Pancreas (tissue), 10 donors: ENCODE data around the gene STARD3. TPM values are rescaled to one million over a fixed set of nuclear protein-coding genes. Genes with fewer than 3 reads are reported as not detected.

Experiments used
- ATAC-seq, 4 donors: fragments of 200-7000 bp; cut with Tn5 transposase; one replicate each; pipeline versions ENCODE4 v1.8.0 to v1.9.1; 2020; ENCODE audit warnings: mild to moderate bottlenecking in 4 of 4, moderate library complexity in 4 of 4
- DNase-seq, 6 donors: peaks; one replicate each; pipeline ENCODE4 v3.0.0-alpha.2; 2020
- FAIRE-seq: peaks from 2 replicates; lab custom pipeline; 2012; peaks lifted over from hg19 to GRCh38; lab: Jason Lieb, UNC
- H3K27ac ChIP-seq, 4 donors: fragments of 200-600 bp; sonication (generic); 1 replicate in 3 of 4; 2 replicates in 1 of 4; pipeline versions ENCODE4 v1.5.0 to v1.8.0; 2020
- H3K27me3 ChIP-seq, 4 donors: fragments of 200-600 bp; one replicate each; pipeline ENCODE4 v1.8.0; 2021
- H3K36me3 ChIP-seq, 3 donors: fragments of 200-600 bp; sonication (generic) in 1 of 3; one replicate each; pipeline versions ENCODE4 v1.5.0 to v1.8.0; 2020 to 2021
- H3K4me1 ChIP-seq, 3 donors: fragments of 200-600 bp; one replicate each; pipeline ENCODE4 v1.8.0; 2021
- H3K4me3 ChIP-seq, 4 donors: fragments of 200-600 bp; sonication (generic) in 2 of 4; one replicate each; pipeline versions ENCODE4 v1.5.0 to v1.8.0; 2020 to 2021
- H3K9me3 ChIP-seq, 4 donors: fragments of 200-600 bp; one replicate each; pipeline ENCODE4 v1.8.0; 2021
- WGBS, 2 donors: extraction: QIAGEN DNeasy Blood & Tissue Kit; methylation state at CpG; one replicate each; pipeline ENCODE4 v1.1.7; 2013; 5-methylcytosine and 5-hydroxymethylcytosine counted together
- intact Hi-C, 3 donors: fragments of 100-400 bp; cut with DNase I; formaldehyde crosslinking; loops; one replicate each; pipeline versions ENCODE4 v1.11.1 to v1.14.2; 2022
- polyA plus RNA-seq, 2 donors: library from polyadenylated mRNA; stranded (reverse); fragments of 200-250 nt; gene quantifications; one replicate each; pipeline ENCODE4 v1.2.3, GENCODE V29; 2013
- total RNA-seq, 6 donors: library from RNA; stranded (reverse); fragmentation: NEBNext Ultra II Directional in 4 of 6; extraction: Animal tissue kit (Norgen Biotek cat#: 25700) in 4 of 6; gene quantifications; one replicate each; pipeline versions ENCODE4 v1.2.1 to v1.2.4, GENCODE V29; 2021 to 2023
- TF ChIP-seq, protein P1 (sequence below), 4 donors: fragments of 200-600 bp; sonication (generic) in 3 of 4; IDR thresholded peaks; one replicate each; pipeline versions ENCODE4 v1.5.0 to v1.8.0; 2021; ENCODE audit warnings: antibody characterized with exemption in 4 of 4
- donor health status: healthy with polysubstance abuse.
- donor health status: DM: no; HTN: no; CAD: no; lungs with moderate emphysema.
- donor health status: DM: no; HTN: no; CAD: no.
- donor health status: control.
- donor health status: control.
- donor health status: Bipolar disorder and iron deficiency.
- donor health status: DM: yes; HTN: yes; CAD: no.
- donor health status: DM: no; HTN: no; CAD: no.
- donor health status: DM: no; HTN: no; CAD: no.
- donor health status: DM: yes; HTN: yes; CAD: no.

The STARD3 gene
- total and polyA plus RNA-seq, 8 donors: 24.4 to 73.8 (median 29.9) TPM

DNA sequence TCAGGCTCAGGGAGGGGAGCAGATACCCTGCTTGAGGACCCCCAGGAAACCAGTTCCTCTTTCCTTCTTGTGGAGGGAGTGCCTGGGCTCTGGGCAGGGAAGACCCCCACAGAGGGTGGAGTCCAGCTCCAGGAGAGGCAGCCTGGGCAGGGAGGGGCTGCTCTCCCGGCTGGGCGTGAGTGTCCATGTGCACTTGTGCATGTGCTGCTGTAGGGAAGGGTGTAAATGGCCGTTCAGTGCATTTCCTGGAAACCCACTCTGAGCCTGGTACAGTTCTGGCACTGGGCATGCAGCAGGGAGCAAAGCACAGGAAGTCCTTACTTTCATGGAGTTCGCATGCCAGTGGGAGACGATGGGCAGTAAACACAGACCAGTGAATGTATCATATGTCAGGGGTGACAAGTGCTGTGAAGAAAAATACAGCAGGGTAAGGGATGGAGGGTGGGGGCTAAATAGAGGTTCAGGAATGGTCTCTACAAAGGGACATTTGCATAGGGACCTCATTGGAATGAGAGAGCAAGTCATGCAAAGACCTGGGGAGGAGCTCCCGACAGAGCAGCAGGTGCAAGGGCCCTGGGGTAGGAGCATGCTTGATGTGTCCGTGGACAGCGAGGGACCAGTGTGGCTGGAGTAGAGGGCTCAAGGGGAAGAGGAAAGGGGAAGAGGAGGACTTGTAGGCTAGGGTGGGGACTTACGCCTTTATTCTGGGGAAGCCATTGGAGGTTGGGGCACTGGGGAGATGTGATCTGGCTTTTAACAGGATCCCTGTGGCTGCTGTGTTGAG lies 5.5 kb downstream of the STARD3 start:
- no peak for ATAC-seq
- Histone ChIP-seq H3K4me3 (no peak overlapping the region), H3K4me1 (peaks cover 0 to 24% (median 10%) of the 10 kb centered on the region in 3 donors), H3K27me3 (no peaks in the 10 kb centered on the region), H3K36me3 (no peaks in the 10 kb centered on the region), H3K9me3 (no peaks in the 10 kb centered on the region), H3K27ac (no peak overlapping the region)
- intact Hi-C loops: no loop called here
- DNase-seq: no peak
- TF ChIP-seq, protein P1, sequence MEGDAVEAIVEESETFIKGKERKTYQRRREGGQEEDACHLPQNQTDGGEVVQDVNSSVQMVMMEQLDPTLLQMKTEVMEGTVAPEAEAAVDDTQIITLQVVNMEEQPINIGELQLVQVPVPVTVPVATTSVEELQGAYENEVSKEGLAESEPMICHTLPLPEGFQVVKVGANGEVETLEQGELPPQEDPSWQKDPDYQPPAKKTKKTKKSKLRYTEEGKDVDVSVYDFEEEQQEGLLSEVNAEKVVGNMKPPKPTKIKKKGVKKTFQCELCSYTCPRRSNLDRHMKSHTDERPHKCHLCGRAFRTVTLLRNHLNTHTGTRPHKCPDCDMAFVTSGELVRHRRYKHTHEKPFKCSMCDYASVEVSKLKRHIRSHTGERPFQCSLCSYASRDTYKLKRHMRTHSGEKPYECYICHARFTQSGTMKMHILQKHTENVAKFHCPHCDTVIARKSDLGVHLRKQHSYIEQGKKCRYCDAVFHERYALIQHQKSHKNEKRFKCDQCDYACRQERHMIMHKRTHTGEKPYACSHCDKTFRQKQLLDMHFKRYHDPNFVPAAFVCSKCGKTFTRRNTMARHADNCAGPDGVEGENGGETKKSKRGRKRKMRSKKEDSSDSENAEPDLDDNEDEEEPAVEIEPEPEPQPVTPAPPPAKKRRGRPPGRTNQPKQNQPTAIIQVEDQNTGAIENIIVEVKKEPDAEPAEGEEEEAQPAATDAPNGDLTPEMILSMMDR (IDR thresholded peaks at IDR 0.05): no peak
- WGBS, 2 donors: 87 to 88% methylated on average over 9 of the region's 9 CpGs
- no peak for FAIRE-seq

DNA sequence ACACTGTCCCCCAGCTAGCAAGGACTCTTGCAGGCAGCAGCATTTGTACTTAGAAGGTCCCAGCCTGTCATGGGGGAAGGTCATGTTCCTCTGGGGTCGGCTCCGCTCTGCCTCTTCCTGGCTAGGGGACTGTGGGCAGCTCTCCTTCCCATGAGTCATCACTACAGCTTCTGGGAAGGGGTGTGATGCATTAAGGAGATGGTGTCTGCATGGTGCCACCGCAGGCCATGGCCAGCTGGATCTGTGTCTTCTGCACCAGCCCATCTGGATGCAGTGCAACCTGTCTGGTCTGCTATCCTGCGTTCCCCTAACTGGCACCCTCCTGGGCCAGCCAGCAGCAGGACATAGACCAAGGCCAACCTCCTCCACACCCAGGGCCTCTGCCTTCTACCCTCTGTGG lies 6.3 kb downstream of the STARD3 start:
- 80 to 86% methylated on average over 4 of the region's 4 CpGs for WGBS, 2 donors
- no peak for ATAC-seq

DNA sequence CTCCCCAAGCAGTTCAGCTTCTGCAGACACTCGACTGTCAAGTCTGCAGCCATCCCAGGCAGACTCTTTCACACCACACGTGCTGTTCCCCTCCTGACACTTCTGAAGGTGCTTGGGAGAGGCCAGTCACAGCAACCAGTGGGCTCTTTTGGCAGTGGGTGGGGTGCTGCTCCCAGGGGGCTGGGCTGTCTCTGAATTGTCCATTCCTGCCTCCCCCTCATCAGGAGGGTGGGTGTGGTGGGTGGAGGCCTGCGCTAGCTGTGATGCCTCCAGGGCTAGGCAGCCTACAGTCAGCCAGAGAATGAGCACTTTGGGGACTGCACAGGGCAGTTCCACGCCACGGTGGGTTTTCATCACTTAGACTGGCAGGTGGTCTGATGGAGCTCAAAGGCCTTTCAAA lies 10.3 kb downstream of the STARD3 start:
- FAIRE-seq: no peak
- TF ChIP-seq, protein P1 (IDR thresholded peaks at IDR 0.05): no peak

More for the DNA sequence above, 6.3 kb downstream of the STARD3 start:
- intact Hi-C loops: no loop called here
- FAIRE-seq (no peak), DNase-seq (no peak)
- H3K36me3 ChIP-seq: no peaks in the 10 kb centered on the region
- no peaks in the 10 kb centered on the region for H3K9me3 ChIP-seq
- H3K27me3 ChIP-seq: no peaks in the 10 kb centered on the region
- H3K4me3 ChIP-seq: no peak overlapping the region
- H3K4me1 ChIP-seq: peaks cover 0 to 16% (median 4%) of the 10 kb centered on the region in 3 donors
- TF ChIP-seq, protein P1 (IDR thresholded peaks at IDR 0.05): no peak
- H3K27ac ChIP-seq: no peak overlapping the region

DNA sequence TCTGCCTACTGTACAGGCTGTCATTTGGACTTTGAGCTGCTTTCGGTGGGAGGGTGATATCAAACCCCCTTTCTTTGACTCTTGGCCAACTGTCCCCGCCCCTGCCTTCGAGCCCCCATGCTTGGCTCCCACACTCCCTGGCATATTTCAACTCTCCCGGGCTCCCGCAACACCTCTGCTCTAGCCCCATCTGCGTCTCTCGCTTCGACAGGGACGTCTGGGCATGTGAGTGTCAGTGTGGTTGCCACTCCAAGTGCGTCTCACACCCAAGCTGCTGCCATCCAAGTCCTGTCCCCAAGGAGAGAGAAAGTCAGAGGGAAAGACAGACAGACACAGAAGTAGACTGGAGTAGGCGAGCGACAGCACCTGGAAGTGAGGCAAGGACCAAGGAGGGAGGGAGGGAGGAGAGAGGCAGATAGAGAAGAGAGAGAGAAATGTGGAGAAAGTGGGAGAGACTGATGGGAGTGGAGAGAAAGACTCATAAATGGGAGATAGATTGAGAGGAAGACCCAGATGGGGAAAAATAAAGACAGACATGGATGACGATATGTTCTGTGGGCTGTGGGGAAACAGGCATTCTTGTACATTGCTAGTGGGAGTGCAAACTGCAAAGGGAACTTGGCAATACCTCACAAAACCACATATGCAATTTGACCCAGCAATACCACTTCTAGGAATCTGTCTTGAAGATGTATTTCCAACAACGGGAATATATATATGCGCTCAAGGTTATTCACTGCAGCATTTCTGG lies 11.8 kb downstream of the STARD3 start:
- no peaks in the 10 kb centered on the region for H3K27me3 ChIP-seq
- FAIRE-seq (no peak), DNase-seq (no peak), ATAC-seq (peak in 1 of 4 donors; percentile 10)
- no peaks in the 10 kb centered on the region for H3K9me3 ChIP-seq
- intact Hi-C loops: no loop called here
- TF ChIP-seq, protein P1 (IDR thresholded peaks at IDR 0.05): no peak
- H3K36me3 ChIP-seq: no peaks in the 10 kb centered on the region
- H3K4me3 ChIP-seq: no peak overlapping the region
- 84 to 85% methylated on average over 15 of the region's 15 CpGs for WGBS, 2 donors
- no peak overlapping the region for H3K27ac ChIP-seq
- H3K4me1 ChIP-seq: no peaks in the 10 kb centered on the region

More for the DNA sequence above, 10.3 kb downstream of the STARD3 start:
- ATAC-seq: no peak
- DNase-seq: no peak
- Histone ChIP-seq H3K4me1 (no peaks in the 10 kb centered on the region), H3K27ac (no peak overlapping the region), H3K36me3 (no peaks in the 10 kb centered on the region), H3K9me3 (no peaks in the 10 kb centered on the region), H3K27me3 (no peaks in the 10 kb centered on the region), H3K4me3 (no peak overlapping the region)
- intact Hi-C loops: no loop called here
- WGBS, 2 donors: 87 to 90% methylated on average over 5 of the region's 5 CpGs
